ENCODE data around the gene CCDC57.
"Not testable (repeated sequence)": the region's sequence is repeated elsewhere in the genome, so short reads cannot be mapped to it uniquely, and the experiment has no call there.

Gene CCDC57

DNA sequence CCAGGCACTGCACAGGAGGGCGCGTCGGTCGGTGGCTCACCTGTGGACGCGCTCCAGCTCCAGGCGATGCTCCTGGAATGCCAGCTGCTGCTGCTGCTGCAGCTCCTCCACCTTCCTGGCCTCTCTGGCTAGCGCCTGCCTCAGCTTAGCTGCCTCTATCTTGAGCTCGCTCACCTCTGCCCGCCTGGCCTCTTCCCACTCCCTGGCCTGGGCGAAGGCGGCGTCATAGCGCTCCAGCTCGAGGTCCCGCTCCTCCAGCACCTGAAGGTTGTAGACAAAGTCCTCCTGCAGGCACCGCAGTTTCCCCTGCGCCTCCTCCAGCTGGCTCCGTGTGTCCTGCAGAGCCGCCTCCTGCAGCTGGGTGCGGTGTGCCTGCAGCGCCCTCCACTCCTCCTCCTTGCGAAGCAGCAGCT is 11.1 kb downstream of the CCDC57 start:
- DNase-seq (ENCODE audit: low spot score) = no peak

- DNase-seq (ENCODE audit: low spot score) = no peak
Measured at GRCh38 chr17:82200743-82201497, 11.7 kb downstream of the CCDC57 start.

DNA sequence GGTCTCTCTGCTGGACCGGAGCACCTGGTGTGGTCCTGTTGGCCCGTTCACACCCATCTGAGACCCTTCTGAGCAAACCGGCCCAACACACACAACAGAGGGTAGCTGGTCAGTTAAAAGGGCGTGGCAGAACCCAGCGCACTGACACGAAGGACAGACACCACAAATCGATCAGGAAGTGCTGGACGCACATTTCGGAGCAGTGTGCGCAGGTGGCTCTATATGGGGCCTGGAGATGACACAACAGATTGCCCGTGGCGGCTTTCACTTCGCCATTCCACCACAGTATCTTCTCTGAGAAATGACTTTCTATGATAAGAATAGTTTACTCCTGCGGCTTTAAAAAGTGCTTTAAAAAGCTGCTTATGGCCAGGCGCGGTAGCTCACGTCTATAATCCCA is 12.5 kb downstream of the CCDC57 start:
- no peak for DNase-seq (ENCODE audit: low spot score)

GRCh38 chr17:82199496-82199895 is 13.1 kb downstream of the CCDC57 start:
- no peak for DNase-seq (ENCODE audit: low spot score)

- DNase-seq (ENCODE audit: low spot score) = no peak
Measured at GRCh38 chr17:82198092-82198491, 14.6 kb downstream of the CCDC57 start.

DNA sequence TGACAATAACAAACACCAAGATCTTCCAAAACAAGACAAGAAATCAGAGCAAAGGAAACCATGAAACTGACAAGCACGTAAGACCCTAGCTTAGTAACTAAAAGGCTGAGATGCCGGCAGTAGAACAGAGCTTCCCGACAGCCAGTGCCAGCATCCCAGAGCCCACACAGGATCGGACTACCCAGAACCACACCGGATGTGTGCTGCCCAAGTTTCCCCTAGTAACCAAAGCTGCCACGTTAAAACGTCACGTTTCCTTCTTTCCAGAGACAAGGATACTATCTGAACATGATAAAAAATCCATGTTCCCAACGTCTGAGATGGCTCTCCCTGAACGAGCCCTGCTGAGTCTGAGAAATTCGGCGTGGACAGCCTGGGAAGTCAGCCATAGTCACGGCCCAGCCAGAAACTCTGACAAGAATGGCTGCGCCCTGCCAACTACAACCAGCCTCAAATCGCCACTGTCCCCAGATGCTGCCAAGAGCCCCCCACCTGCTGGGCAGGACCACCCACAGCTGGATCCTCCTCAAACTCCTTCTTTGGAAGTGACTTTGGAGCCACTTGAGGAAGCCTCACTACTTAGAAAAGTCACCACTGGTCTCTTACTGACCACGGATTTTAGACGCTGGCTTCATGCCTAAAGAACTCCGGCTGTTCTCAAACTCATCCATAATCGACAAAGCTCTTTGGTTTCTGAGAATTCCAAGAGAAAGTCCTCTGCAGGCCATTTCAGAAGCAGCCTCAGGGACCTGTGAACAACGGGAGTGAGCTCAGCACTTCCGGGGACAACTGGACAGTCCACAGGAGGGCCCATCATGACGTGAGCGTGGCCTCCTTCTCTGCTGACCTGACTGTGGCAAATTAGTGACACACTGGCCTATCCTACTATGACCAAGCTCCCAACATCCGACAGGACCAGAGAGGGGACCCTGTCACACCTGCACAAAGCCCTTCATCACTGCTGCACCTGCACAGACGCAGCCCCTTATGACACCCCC is 16.7 kb downstream of the CCDC57 start:
- no peak for DNase-seq (ENCODE audit: low spot score)

GRCh38 chr17:82194765-82195164 is 17.9 kb downstream of the CCDC57 start:
- no peak for DNase-seq (ENCODE audit: low spot score)

DNA sequence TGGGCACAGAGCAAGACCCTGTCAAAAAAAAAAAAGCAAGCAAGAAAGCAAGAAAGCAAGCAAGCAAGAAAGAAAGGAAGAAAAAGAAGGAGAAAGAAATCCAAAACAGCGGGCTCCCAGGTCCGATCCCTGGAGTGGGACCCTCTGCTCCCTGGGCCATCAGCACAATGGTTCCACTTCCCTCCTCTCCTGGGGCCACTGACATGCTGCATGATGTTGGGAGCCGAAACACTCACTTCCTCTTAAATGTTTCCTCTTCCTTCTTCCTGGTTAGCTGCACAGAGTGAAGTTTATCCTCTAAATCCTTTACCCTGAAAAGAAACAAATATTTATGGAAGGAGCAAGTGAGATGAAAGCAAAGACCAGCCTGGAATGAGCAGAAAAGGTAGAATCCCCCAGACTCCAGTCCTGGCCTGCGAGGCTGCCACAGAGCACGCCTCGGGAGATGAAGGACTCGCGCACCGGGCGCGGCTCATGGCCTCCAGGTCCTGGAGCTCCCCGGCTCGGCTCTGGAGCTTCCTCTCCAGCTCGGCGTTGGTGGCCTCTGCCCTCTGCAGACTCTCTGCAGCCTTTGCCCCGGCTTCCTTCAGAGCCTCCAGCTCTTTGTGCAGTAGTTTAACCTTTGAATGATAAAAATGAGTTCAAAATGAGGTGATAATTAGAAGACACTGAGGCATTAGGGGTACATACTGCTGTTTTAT is 19.0 kb downstream of the CCDC57 start:
- no peak for DNase-seq (ENCODE audit: low spot score)

- DNase-seq (ENCODE audit: low spot score) = not testable (repeated sequence)
Measured at GRCh38 chr17:82193050-82193449, 19.6 kb downstream of the CCDC57 start.

GRCh38 chr17:82188001-82188961 is 24.4 kb downstream of the CCDC57 start:
- DNase-seq (ENCODE audit: low spot score) = no peak

GRCh38 chr17:82187500-82187899 is 25.1 kb downstream of the CCDC57 start:
- no peak for DNase-seq (ENCODE audit: low spot score)

GRCh38 chr17:82186221-82186620 is 26.4 kb downstream of the CCDC57 start:
- no peak for DNase-seq (ENCODE audit: low spot score)

DNA sequence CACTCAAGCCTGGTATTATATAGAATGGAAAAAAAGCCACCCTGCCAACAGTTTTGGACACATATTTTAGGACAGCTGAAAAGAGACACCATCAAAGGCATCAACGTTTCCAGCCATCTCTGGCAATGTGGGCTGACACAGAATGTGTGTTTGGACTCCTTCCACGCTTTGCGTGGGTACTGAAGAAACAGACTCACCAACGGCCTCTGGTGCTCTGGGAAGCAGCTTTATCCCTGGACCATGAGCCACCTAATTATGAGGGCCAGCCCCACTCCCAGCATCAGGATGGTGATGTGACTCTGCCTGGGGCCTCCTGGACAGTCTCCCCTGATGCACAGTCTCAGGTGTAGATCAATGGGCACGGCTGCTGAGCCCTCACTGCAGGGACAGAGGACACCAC is 27.9 kb downstream of the CCDC57 start:
- DNase-seq (ENCODE audit: low spot score) = no peak

GRCh38 chr17:82180776-82181528 is 31.7 kb downstream of the CCDC57 start:
- DNase-seq (ENCODE audit: low spot score) = no peak

- DNase-seq (ENCODE audit: low spot score) = no peak
Measured at GRCh38 chr17:82179946-82180475, 32.6 kb downstream of the CCDC57 start.

DNA sequence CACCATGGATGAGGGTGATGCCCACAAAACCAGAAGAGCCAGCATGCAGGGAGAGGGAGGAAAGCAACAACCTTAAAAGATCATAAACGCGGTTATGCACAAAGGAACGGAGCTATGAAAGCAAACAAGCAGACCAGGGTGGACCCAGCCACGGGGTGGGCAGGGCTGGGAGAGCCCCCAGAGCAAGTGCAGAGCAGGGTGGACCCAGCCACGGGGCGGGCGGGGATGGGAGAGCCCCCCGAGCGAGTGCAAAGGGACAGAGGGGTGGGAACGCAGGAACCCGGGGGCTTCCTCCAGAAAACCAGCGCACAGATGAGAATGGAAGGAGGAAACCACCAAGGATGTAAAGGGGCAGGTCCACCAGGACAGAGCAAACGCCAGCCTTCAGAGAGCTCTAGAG is 33.2 kb downstream of the CCDC57 start:
- no peak for DNase-seq (ENCODE audit: low spot score)

DNA sequence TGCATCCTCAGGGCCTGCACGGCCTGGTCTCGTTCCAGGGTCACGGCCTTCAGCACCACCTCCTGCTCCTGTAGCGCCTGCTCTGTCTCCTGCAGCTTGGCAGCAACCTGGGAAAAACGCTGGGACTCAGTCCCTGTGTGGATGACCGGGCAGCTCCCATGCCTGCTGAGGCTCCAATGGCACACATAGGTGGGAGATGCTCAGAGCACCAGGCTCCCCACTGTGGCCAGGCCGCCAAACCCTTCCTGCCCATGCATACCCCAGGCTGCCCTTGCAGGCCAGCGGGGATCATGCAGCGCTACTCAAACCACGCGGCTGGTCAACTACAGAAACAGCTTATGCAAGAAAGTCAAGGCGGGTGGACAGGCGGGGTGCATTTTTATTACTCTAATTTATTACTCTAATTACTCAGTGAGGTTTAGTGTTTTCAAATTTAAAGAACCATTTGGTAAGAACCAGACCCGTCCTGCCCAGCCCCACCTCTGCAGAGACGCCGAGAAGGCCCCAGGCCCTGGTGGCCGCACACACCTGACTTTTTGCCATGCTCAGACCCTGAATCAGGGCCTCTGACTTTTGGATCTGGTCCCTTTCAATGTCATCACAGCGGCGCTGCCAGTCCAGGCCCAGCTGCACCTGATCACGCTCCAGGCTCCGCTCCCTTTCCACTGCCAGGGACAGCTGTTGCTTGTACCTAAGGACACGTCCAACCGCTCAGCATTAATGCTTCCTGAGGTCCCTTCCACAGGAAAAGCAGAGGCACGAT is 34.0 kb downstream of the CCDC57 start:
- no peak for DNase-seq (ENCODE audit: low spot score)

- DNase-seq (ENCODE audit: low spot score) = no peak
Measured at GRCh38 chr17:82177761-82178498, 34.7 kb downstream of the CCDC57 start.

DNA sequence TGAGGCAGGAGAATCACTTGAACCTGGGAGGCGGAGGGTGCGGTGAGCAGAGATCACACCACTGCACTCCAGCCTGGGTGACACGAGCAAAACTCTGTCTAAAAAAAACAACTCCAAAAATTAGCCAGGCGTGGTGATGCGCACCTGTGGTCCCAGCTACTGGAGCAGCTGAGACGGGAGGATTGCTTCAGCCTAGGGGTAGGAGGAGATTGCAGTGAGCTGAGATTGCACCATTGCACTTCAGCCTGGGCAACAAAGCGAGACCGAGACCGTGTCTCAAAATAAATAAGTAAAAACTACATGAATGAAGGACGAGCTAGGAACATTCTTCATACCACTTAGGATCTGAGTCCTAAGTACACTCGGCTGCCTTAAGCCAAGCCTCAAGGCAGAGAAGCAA is 35.4 kb downstream of the CCDC57 start:
- DNase-seq (ENCODE audit: low spot score) = no peak

Measured in ecto neural progenitor cell (in vitro differentiated cells).